Gastroesophageal sphincter (tissue), 4 donors: ENCODE data around the gene TUBGCP6. TPM values are rescaled to one million over a fixed set of nuclear protein-coding genes. Genes with fewer than 3 reads are reported as not detected.

Experiments used
- ATAC-seq: fragments of 150-250 bp; one replicate; pipeline ENCODE4 v1.9.1; 2016; ENCODE audit warnings: mild to moderate bottlenecking, moderate library complexity
- H3K27ac ChIP-seq, 4 donors: fragments of 200-600 bp; sonication (generic) in 3 of 4; 1 replicate in 3 of 4; 2 replicates in 1 of 4; pipeline ENCODE4 v1.5.1; 2016 to 2019
- H3K27me3 ChIP-seq: fragments of 200-600 bp; sonication (generic); one replicate; pipeline ENCODE4 v1.5.1; 2019
- H3K36me3 ChIP-seq, 2 donors: fragments of 200-600 bp; sonication (generic); one replicate each; pipeline ENCODE4 v1.5.1; 2019; ENCODE audit warnings: control low read depth in 1 of 2
- H3K4me1 ChIP-seq, 3 donors: fragments of 200-600 bp; sonication (generic); 1 replicate in 2 of 3; 2 replicates in 1 of 3; pipeline ENCODE4 v1.5.1; 2016 to 2019; ENCODE audit warnings: control low read depth in 2 of 3
- H3K4me3 ChIP-seq, 2 donors: fragments of 200-600 bp; sonication (generic); one replicate each; pipeline ENCODE4 v1.5.1; 2019; ENCODE audit warnings: mild to moderate bottlenecking in 1 of 2, moderate library complexity in 1 of 2
- H3K9me3 ChIP-seq, 3 donors: fragments of 200-600 bp; sonication (generic); one replicate each; pipeline ENCODE4 v1.5.1; 2017 to 2019; ENCODE audit warnings: control low read depth in 2 of 3
- CTCF ChIP-seq, 4 experiments: fragments of 200-600 bp in 2 of 4; fragments of 450-650 bp in 2 of 4; sonication (generic) in 1 of 4; IDR thresholded peaks; one replicate each; pipeline ENCODE4 v1.5.1; 2017 to 2019; ENCODE audit warnings: antibody characterized with exemption in 4 of 4, mild to moderate bottlenecking in 2 of 4, moderate library complexity in 2 of 4
- EP300 ChIP-seq: sonication (generic); formaldehyde crosslinking; IDR thresholded peaks from one replicate; pipeline ENCODE4 v1.6.1; 2017; ENCODE audit warnings: antibody characterized with exemption, mild to moderate bottlenecking
- POLR2A ChIP-seq, 2 donors: fragments of 450-650 bp; IDR thresholded peaks; one replicate each; pipeline ENCODE4 v1.6.1; 2017; ENCODE audit warnings: antibody characterized with exemption in 2 of 2, mild to moderate bottlenecking in 2 of 2, moderate library complexity in 1 of 2
- POLR2AphosphoS5 ChIP-seq: sonication (generic); formaldehyde crosslinking; IDR thresholded peaks from one replicate; pipeline ENCODE4 v1.6.1; 2017; ENCODE audit warnings: antibody characterized with exemption
- WGBS, 2 donors: methylation state at CpG; one replicate each; pipeline ENCODE4 v1.1.5; 2018; ENCODE audit warnings: low coverage in 1 of 2; 5-methylcytosine and 5-hydroxymethylcytosine counted together
- total RNA-seq, 4 donors: library from RNA; depleted of rRNA; stranded (reverse); fragments of >200 nt; gene quantifications; one replicate each; pipeline ENCODE4 v1.1.0, GENCODE V29; 2016

TUBGCP6 gene
- total RNA-seq, 4 donors from 2014 or later: 26.1 to 48.3 (median 37.4) TPM

DNA sequence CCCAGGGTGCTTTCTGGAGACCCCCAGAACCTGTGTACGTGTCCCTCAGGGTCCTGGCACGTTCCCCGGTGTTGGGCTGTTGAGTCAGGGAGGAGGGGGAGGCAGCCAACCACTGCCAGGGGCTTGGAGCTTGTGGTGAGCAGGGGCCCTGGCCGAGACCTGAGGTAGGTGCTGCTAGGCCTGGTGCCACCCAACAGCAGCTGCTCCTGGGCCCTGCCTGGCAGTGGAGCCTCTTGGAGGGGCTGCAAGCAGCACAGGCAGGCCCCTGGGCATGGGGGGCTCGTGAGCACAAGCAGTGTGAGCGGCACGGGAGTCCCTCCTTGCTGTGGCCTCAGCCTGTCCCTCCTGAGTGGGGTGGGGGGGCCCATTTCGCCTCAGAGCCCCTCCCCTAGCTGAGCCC is 51.2 kb downstream of the TUBGCP6 start:
- TF ChIP-seq CTCF (IDR thresholded peaks at IDR 0.05): no peak
- TF ChIP-seq EP300: no peak
- TF ChIP-seq POLR2A (IDR thresholded peaks at IDR 0.05): no peak
- TF ChIP-seq POLR2AphosphoS5: no peak
- no CpG with 5 or more reads among the region's 8 CpGs for WGBS, 2 donors
- H3K36me3 ChIP-seq: peaks cover 0 to 54% of the 10 kb centered on the region in 2 donors

GRCh38 chr22:50192436-50193204 is 52.2 kb downstream of the TUBGCP6 start:
- Histone ChIP-seq H3K4me3 (no peak overlapping the region), H3K27ac (peak overlapping the region in 1 of 4 donors; percentile 11), H3K36me3 (peaks cover 0 to 44% of the 10 kb centered on the region in 2 donors), H3K9me3 (no peaks in the 10 kb centered on the region), H3K27me3 (no peaks in the 10 kb centered on the region), H3K4me1 (peaks cover 0 to 53% (median 22%) of the 10 kb centered on the region in 3 donors)
- no CpG with 5 or more reads among the region's 25 CpGs for WGBS, 2 donors
- no peak for ATAC-seq
- TF ChIP-seq CTCF (IDR thresholded peaks at IDR 0.05): no peak
- TF ChIP-seq POLR2A (IDR thresholded peaks at IDR 0.05): no peak
- TF ChIP-seq EP300: no peak
- TF ChIP-seq POLR2AphosphoS5: no peak

More for the DNA sequence above, 51.2 kb downstream of the TUBGCP6 start:
- Histone ChIP-seq H3K27ac (no peak overlapping the region), H3K4me3 (no peak overlapping the region), H3K9me3 (no peaks in the 10 kb centered on the region), H3K27me3 (no peaks in the 10 kb centered on the region), H3K4me1 (peaks cover 0 to 47% (median 22%) of the 10 kb centered on the region in 3 donors)
- ATAC-seq: no peak

DNA sequence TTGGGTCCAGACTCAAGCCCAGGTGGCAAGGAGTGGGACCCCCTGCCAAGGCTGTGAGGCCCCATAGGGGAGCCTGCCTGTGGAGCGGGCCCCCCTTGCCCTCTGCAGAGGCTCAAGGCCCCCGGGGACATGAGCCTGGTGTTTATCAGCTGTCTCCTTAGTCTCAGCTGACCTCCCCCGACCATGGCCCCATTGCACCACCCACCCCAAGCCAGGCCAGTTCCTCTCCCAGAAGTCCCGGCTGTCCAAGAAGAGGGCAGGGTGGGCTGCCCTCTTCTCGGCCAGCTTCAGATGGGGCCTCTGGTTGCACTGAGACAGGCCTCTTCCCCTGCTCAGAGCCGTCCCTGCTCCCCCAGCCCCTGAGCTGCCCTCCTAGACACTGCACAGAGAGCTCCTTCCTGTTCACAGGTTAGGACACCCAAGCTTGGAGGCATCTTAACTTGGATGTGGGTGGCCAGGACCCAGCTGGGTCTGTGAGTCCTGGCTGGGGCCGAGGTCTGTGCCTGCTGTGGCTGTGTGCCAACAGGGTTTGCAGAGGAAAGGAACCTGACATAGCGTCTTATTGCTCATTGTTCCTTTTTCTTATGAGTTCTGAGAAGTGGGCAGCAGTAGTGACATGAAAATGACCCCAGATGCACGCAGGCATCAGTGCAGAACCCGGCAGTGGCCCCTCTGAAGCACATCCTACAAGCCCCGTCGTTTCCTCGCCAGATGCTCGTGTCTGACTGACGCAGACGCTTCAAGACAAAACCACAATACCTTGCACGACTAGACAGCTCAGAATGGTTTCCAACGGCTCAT is 53.7 kb downstream of the TUBGCP6 start:
- peak overlapping the region; percentile 23 to 48 for H3K4me3 ChIP-seq
- TF ChIP-seq CTCF (IDR thresholded peaks at IDR 0.05): no peak
- no peak for TF ChIP-seq POLR2A (IDR thresholded peaks at IDR 0.05)
- TF ChIP-seq EP300: no peak
- no peak for TF ChIP-seq POLR2AphosphoS5
- H3K4me1 ChIP-seq: peaks cover 0 to 68% (median 30%) of the 10 kb centered on the region in 3 donors
- WGBS, 2 donors: 56 to 92% methylated on average over 8 to 11 of the region's 18 CpGs
- ATAC-seq: peak; percentile 4
- peak overlapping the region; percentile 3 to 83 (median 77) for H3K27ac ChIP-seq
- H3K36me3 ChIP-seq: peaks cover 0 to 31% of the 10 kb centered on the region in 2 donors
- no peaks in the 10 kb centered on the region for H3K9me3 ChIP-seq
- H3K27me3 ChIP-seq: no peaks in the 10 kb centered on the region

- Histone ChIP-seq H3K4me3 (peak overlapping the region; percentile 23 to 48), H3K9me3 (no peaks in the 10 kb centered on the region), H3K36me3 (peaks cover 0 to 25% of the 10 kb centered on the region in 2 donors), H3K27ac (peak overlapping the region; percentile 3 to 83 (median 77)), H3K27me3 (no peaks in the 10 kb centered on the region), H3K4me1 (peaks cover 0 to 71% (median 30%) of the 10 kb centered on the region in 3 donors)
- TF ChIP-seq CTCF (IDR thresholded peaks at IDR 0.05) (peak in 1 of 4 experiments; percentile 66), EP300 (no peak), POLR2A (IDR thresholded peaks at IDR 0.05) (no peak), POLR2AphosphoS5 (no peak)
- peak; percentile 68 for ATAC-seq
- WGBS, 2 donors: 33% methylated on average over 1 of the region's 43 CpGs; no CpG with 5 or more reads in 1 of the 2 donors
These were observed 54.5 kb downstream of the TUBGCP6 start for GRCh38 chr22:50190182-50190940.
